Dedifferentiated amniotic fluid mesenchymal stem cell (primary cell): ENCODE data around the gene GPR161.
A peak's percentile ranks its signal among the peaks of the same experiment; 100 is the strongest.

Experiments used
- DNase-seq: peaks from one replicate; pipeline ENCODE4 v3.0.0-alpha.2; 2016; ENCODE audit errors: extremely low spot score

Gene GPR161

DNA sequence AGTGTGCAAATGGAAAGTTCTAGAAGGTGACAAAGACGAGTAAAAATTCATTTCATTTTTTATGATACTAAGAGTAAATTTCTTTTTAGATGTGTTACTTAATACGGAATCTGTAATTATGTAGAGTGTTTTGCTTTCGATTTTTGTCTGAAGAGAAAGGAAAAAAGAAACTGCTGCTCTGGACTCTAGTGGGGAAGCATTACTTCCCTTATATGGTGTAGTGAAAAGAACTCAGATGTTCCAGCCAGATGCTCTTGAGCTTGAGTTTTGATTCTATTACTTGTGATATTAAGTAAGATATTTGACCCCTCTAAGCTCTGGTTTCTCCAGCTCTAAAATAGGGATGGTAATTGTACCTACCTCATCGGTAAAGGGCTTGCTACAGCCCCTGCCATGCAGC is 12.2 kb upstream of the GPR161 start:
- DNase-seq = no peak

DNA sequence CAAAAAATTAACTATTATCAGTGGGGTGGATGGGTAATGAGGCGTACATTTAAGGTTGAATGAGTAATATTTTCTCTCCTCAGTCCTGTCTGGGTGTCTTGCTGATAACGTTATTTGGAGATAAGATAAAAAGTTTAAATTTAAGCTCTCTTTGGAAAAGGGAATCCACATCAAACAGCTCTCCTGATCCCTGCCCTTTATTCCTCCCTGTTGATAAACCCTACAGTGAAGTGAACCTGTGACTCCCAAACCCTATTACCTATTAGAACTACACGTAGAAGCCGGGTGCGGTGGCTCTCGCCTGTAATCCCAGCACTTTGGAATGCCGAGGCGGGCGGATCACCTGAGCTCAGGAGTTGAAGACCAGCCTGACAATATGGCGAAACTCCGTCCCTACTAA is 9.9 kb upstream of the GPR161 start:
- DNase-seq = no peak

DNA sequence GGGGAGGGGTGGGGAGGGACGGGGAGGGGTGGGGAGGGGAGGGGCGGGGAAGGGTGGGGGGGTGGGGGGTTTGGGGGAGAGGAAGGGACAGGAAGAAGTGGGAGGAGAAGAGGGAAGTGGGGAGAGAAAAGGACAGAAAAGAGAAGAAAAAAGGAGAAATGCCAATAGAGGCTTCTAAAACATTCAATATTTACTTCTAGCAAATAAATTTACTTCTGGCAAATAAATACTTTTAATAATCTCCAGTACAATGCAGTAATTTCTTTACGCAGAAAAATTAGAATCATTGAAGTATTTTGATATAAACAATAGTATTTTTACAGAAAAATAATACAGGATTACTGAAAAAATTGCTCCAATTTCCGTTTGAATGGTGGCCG is 9.4 kb upstream of the GPR161 start:
- no peak for DNase-seq

DNA sequence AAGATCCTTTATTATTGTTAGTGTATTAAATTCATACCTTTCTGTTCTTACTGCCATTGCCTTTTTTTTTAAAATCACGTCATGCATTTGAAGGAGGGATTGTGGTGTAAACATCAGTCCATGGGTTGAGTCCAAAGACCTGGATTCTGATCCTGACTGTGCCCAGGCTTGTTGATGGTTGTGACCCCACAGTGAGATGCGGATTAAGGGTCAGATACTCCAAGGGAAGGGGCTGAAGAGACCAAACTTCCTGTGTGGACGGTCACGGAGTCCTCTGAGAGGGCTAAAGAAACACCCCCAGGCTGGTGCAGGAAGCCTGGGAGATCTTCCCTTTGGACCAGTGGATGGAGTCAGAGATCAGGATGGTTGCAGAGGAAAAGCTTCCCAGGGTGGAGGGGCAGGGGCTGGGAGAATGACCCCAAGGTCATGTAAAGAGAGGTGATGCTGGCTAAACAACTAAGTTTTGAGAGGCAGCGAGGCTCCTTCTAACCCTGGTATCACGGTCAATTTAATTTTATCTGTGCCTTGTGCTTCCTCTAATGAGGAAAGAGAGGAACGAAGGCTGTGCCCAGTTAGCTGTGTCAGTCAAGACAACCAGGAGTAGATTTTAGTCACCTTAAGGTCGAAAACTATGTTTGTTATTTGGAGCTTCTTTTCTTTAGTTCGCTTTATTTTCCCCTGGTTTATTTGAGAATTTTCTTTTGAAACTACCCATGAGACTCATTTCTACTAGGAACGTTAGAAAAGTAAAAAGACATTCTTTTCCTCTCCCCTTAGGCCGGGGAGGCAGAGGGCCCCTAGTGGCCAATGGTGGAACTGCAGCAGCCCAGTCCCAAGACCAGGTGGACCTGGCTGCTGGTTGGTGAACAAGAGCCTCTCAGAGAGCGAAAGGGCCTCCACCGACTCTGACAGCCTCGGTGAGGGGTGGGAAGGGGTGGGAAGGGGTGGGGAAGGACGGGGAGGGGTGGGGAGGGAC is 8.7 kb upstream of the GPR161 start:
- peak; percentile 76 for DNase-seq

DNA sequence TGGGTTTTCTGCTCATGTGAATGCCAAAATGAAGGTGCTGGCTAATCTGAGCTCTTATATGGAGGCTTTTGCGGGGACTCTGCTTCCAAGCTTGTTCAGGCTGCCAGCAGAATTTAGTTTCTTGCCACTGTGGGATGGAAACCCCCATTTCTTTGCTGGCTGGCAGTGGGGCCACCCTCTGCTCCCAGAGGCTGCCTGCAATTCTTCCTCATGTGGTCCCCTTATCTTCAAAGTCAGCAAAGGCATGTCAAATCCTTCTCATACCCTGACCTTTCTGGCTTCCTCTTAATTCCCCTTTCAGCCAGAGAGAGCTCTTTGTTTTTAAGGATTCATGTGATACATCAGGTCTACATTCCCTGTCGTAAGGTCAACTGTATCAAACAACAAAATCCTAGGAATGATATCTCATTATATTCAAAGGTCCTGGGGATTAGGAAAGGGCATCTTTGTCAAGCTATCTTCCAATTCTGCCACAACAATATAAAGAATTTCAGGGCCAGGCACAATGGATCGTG is 5.2 kb upstream of the GPR161 start:
- DNase-seq = no peak

DNA sequence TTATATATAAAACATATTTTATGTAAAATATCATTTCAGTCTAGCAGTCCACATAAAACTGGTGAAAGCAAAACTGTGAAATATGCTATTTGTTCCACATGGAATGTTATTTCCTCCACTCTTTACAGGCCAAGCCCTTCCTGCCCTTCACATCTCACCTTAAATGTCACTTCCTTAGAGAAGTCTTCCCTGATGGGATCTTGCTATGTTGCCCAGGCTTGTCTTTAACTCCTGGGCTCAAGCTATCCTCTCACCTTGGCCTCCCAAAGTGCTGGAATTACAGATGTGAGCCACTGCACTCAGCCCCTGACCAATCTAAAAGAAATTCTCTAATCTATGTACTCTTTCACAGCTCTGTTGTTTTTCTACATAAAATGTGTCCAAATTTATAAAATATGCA is 2.3 kb upstream of the GPR161 start:
- DNase-seq = no peak

DNA sequence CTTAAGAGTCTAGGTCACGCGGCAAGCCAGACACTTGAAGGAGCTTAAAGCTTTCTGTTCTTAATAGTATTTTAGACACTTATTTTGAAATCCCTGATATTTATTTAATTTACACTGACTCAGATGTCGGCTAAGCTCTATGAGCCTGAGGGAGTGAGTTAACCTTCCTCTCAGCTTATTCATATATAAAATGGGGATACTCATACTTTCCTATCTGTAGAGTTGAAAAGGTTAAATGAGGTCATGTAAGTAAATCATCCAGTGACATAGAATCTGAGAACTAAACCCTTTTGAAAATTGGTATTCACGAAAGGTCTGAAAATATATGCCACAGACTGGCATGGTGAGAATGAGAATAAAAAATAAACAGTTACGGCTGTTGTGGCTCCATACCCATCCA is 1.4 kb upstream of the GPR161 start:
- no peak for DNase-seq

DNA sequence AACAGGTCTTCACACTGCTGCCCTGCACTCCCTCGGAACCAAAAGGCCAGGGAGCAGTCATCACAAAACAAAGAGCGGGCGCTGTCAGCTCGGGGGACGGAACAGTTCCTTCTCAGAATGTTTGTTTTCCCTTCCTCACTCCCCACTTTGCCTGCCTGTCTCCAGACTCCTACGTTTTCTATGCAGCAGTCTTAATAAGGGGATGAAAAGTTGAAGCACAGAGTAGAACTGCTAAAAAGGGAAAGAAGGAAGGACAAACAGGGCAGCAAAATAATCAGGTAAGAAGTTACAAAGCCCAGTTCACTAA is 738 bp upstream of the GPR161 start:
- no peak for DNase-seq

DNA sequence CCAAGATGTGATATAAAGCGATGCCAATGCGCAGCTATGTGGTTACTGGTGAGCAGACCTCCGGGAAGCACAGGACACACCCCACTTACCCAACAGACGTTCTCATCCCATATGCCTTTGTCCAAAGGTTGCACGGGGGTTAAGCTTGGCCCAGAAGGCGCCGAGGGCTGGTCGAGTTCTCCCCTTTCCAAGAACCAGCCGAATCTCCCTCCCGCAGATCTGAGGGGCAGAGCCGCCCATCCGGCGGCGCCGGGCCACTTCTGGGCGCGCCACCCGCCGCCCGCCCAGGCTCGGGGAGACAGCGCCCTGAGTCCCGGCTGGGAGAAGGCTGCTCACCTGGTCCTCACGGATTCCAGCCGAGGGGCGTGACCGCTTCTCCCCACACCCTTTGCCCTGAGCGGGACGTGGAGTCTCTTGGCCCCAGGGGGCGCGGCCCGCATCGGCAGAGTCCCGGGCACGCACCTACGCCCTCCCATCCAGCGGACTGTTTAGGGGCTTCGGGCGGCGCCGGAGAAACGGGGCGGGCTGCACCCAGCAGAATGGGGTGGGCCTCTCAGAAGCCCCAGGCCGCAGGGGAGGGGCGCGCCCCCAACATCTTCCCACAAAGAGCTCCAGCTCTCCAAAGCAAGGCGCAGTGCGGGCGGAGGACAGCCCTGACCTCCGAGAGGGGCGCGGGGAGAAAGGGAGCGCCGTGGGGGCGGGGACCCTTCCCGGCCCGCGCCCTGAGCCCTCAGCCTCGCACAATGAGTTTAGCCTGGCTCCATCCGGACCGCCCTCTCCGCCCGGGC is 615 bp downstream of the GPR161 start:
- no peak for DNase-seq

DNA sequence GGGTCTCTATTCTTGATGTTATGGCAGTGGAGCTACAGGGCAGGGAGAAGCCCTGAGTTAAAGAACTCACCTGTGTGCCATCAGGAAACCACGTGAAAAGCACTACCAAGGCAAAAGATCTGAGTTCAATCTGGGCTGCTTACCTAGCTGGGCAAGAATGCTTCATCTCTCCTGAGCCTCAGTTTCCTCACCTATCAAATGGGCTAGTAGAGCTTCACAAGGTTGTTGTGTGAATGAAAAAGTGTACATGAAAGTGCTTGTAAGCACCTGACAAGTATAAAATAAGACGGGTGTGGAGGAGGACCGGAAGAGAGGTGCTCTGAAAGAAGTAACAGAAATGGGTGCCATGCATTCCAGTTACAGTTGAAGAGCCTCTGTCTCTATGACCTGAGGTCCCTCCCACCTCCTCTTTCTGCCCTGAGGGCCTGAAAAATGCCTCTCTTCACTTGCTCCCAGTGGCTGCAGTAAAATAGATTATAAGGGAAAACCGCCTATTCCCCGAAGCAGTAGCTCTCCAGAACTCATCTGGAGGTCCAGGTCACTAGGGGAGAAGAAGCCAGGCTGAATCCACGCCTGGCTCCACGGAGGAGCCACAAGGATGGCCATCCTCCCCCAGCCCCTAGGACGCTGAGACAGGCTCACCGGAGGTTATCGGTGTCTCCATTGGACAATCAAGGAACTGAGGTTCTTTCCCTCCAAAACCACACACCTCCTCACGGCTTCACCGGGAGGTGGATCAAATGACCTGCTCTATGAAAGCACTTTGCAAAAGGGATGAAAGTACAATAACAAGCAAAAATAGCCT is 1.4 kb downstream of the GPR161 start:
- DNase-seq = no peak

DNA sequence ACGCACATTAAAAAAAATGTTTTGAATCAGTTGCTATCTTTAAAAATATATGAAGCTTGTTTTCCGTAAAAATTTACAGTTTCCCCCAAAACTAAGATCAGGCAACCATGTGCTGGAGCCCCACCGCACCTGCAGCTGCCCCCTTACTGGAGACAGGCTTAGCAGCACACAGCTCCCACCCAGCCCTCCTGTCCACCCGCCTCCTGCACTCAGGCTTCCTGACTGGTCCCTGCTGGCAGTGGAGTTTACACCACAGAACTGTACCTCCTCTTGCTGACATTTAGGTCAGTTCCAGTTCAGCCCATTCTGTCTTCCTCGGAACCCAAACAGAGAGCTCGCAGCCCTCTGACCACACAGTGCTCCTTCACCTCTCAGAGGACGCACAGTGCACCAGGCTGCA is 2.1 kb downstream of the GPR161 start:
- no peak for DNase-seq

DNA sequence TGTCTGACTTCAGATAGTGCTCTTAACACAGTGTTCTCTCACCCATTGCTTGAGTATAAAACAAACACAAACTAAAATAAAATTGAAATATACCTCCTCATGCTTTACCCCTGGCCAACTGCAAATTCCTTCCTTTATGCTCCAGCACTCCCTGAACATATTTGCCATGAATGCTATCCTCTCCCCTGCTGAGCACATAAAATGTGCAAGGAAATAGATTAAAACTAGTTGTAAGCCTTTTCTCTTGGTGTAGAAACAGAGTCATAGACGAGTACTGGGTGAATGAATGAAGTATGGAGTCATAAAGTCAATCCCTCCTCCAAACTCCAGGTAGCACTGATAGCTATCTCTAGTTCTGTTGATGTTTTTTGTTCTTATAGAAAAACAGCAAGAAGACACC is 2.6 kb downstream of the GPR161 start:
- no peak for DNase-seq

DNA sequence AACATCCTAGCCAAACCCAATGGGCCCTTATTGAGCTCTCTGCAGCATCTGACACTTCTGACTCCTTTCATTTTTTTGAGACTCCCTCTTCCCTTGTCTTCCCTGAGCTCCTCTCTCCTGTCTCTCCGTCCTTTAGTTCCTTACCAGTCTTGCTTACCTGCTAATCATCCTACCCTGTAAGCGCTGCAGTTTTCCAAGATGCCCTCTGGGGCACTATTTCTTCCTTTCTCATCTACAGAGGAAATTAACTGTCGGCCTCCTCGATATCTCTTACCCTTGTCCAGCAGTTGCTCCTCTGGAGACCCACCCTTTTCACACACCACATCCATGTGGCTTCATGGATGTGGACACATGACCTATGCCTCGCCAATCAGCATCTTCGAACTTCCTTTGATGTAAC is 6.8 kb downstream of the GPR161 start:
- no peak for DNase-seq

DNA sequence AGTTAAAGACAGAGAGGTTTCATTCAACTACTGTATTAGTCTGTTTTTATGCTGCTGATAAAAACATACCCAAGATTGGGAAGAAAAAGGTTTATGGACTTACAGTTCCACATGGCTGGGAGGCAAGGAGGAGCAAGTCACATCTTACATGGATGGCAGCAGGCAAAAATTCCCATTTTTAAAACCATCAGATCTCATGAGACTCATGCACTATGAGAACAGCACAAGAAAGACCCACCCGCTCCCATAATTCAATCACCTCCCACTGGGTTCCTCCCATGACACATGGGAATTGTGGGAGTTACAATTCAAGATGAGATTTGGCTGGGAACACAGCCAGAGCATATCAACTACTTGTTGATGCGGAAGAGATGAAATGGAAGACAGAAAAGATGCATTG is 9.2 kb downstream of the GPR161 start:
- DNase-seq = no peak

DNA sequence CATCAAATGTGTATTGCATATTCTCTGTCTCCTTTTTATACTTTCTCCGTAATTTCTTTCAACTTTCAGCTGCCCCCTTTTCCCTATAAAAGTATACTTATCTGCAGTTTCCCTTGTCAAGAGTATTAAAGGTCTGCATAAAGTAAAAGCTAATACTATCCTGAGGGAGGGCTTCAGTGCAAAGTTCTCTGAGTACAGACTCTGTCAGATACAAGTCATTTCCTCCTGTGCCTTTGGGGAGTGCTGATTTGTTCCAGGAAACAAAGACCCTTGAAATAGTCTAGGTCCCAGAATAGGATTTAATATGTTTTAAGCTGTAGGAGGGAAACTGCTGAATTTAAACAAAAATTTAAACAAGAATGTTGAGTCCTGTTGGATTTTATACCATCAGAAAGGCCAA is 11.7 kb downstream of the GPR161 start:
- DNase-seq = no peak

DNA sequence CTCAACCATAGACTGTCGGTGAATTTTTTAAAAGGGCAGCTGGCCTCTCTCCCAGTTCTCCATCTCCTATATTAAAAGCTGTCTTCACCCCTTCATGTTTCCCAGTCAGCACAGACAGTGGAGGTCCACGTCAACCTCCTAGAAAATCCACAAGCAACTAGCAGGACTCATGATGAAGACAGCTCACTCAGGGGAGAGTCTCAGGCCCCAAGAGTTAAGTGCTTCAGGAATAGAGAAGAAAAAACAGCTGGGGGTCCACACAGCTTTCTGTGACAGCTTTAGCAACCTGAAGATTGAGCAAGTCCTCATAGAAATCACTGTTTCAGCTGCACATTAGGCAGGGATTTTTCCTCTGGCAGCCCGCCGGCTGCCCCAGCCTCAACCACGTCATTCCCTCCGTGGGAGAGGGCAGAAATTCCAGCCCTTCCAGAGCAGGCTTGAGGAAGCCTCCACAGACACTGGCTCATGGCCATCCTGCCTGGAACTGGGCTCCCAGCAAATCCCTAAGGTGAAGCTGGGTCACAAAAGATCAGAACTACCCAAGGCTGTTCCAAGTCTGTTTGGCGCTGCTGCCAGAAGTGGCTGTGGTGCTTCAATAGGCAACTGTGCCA is 15.2 kb downstream of the GPR161 start:
- no peak for DNase-seq

DNA sequence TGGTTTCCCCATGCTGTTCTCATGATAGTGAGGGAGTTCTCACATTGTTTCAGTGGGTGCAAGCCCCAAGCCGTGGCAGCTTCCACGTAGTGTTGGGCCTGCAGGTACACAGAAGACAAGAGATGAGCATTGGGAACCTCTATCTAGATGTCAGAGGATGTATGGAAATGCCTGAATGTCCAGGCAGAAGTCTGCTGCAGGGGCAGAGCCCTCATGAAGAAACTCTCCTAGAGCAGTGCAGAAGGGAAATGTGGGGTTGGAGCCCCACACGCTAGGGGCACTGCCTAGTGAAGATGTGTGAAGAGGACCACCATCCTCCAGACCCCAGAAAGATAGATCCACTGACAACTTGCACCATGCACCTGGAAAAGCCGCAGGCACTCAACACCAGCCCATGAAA is 17.0 kb downstream of the GPR161 start:
- no peak for DNase-seq

DNA sequence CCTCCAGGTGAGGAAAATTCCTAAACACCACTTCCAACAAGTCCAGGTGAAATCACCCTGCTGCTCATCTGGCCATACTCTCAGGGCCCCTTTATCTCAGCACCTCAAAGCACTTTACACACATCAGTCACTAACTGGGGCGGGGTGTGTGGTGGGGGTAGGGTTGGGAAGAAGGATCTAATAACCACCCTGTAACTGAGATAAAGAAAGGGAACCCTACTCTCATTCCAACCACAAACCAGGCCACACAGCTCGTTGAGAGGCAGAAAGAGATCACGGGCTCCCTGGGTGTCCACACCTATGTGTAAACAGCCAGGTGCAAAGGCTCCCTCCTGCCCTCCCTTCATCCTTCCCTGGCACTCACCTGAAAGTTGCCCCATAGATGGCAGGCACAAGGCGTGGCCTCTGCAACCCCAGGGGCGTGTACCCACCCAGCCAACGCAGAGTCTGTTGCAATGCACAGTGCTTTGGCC is 20.4 kb downstream of the GPR161 start:
- no peak for DNase-seq

DNA sequence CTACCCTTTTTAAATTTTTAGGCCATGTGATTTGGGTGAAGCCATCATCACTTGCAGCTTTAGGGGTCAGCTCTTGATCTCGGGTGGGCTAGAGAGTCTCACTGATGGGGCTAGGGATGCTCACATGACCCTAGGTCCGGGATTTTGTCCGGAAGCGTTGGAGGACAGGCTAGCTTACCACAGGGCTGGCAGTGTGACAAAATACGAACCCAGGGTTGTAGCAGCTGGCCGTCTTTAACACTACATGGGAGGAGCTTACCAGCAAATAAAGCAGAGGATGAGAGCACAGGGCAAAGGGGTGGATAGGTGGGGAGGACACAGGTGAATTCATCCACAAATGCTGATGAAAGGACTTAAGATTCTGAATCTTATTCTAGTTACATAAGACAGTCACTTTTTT is 21.9 kb downstream of the GPR161 start:
- no peak for DNase-seq

DNA sequence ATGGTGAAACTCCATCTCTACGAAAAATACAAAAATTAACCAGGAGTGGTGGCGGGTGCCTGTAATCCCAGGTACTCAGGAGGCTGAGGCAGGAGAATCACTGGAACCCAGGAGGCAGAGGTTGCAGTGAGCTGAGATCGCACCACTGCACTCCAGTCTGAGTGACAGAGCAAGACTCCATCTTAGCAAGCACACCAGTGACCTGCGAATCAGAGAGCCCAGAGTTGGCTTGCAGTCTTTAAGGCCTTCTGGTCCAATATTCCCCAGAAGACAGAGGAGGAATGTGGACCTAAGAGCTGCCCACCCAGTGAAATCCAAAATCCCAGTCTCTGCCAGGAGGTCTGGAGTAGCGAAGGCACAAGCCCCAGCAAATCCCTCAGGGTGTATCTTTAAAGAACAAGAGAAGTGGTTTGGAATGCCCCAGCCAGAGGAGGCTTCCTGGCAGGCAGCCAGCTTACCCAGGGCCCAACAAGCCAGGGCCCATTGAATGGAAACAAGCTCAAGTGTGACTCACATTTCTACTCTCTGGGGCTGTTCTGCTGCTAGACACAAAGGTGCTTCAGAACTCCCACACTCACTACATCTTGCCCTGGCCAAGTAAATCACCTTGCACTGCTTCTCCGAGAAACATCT is 23.9 kb downstream of the GPR161 start:
- DNase-seq = peak; percentile 45

DNA sequence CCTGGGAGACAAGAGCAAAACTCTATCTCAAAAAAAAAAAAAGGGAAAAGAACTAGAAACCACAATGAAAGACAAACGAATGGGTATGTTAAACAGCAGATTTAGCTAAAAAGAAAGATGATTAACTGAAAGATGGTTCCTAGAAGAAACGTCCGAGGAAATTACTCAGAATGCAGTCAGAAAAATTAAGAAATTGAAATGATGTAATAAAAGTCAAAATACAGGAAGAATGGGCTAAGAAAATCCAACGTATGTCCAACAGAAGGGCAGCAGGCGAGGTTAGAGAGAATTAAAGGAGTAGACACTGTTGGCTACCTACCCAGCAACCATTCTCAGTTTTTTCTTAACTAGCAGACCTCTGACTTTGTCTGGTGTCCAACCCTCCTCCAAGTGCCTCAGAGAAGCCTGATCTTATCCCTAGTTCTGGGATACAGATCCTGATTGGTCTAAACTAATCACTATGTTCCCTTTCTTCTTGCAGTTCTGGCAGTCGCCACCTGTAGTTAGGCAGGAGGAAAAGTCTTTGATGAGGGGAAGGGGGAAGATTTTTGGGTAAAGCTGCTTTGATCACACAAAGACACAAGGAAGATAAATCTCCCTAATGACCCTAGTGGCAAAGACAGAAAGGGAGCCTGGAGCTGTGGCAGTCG is 25.7 kb downstream of the GPR161 start:
- DNase-seq = no peak
